Measurements from ENCODE around the gene NOL4L. TPM values are rescaled to one million over a fixed set of nuclear protein-coding genes. Genes with fewer than 3 reads are reported as not detected.

NOL4L gene
- total RNA-seq, 1 experiment from 2014 or later = 17.8 TPM

DNA sequence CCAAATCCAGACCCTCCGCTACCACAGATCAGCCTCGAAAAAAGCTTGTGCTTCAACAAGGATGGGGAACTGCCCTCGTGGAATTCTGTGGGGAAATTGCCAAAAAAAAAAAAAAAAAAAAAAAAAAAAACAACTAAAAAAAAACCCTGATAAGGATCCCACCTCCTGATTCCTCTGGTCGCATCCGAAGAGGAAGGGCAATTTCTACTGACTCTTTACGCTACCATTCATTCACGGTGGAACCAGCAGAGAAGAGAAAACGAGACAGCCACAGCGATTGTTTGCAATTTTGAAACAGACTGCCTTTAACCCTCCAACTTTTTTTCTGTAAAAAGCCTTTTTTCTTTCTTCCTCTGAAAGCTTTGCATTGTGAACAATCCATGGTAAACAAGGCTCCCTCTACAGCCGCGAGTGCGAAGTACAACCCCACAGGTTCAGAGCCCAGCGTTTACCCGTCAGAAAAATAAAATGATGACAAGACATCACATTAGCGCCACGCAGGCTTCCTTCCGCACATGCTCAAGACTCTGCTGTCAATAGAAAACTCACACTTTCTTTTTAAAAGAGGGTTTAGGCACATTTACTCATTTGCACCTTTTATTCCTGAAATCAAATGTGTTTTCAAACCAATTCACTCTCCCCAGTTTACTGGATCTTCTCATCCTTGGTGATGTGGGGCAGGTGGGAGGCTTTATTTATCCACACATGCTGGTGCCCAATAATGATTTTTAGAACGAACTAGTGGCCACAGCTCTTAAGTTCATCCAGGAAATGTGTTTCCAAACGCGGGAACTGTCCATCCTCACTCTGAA, 100.0 kb downstream of the NOL4L start:
- peak; percentile 77 for DNase-seq (ENCODE audit: low spot score)

DNA sequence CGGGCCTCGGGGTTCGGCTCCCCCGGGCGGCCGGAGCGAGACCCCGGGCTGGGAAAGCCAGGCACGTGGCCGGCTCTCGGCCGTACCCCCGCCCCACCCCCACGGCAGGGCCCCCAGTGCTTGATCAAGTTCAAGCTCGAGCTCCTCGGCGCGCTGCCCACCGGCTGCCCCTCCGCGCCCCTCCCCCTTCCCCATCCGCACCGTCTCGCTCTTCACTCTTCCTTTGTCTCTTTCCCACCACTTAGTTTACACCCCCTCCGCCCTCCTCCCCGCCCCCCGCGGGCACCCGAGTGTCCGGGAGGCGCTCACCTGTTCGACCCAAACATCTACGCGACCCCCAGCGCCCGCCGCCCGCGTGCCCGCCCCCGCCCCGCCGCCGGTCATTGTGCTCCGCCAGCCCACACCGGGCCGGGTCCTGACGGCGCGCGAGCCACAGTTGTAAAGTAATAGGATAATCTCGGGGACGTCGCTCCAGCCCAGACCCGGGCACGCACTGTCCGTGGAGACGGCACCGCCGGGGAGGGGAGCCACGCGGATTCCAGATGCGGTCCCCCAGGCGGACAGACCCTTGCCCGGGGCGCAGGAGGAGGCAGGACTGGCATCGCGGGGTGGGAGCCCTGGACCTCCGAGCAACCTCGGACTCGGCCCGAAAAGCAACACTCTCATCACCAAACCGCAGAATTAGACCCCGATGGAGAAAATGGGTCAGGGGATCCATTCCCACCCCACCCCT, 100.7 kb downstream of the NOL4L start:
- DNase-seq (ENCODE audit: low spot score) = no peak

DNA sequence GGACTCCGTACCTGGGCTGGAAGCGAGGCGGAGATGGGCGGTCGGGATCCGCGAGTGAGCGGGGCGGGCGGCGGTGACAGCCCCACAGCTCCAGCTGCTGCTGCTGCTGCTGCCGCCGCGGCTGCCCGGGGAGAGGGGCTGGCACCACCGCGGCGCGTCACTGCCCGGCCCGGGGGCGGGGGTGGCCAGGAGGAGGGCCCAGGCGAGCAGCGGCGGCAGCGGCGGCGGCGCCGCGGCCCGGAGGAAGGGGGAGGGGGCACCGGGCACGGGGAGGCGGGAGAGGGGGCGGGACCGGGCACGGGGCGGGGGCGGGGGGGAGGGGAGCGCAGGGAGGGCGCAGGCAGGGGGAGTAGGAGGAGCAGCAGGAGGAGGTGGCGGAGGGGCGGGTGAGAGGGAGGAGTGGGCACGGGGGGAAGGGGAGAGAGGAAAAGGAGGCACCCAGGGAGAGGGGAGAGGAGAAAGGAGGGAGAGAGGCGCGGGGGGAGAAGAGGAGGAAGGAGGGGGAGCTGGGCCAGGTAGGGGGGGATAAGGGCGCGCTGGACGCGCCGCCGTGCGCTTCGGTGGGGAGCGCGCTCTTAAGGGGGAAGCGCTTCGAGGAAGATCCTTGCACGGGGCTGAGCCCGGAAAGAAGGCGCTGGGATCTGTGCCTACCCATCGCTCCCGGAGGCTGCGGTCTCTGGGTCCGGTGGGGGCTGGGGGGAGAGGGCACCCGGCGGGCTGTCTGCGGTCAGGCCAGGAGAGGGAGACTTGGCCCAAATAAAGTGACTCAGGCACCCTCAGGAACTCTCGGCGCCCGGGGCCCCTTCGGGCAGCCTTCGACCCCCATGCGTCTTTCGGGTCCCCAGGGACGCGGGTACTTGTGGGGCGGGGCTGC, 101.5 kb downstream of the NOL4L start:
- DNase-seq (ENCODE audit: low spot score) = peak; percentile 82

DNA sequence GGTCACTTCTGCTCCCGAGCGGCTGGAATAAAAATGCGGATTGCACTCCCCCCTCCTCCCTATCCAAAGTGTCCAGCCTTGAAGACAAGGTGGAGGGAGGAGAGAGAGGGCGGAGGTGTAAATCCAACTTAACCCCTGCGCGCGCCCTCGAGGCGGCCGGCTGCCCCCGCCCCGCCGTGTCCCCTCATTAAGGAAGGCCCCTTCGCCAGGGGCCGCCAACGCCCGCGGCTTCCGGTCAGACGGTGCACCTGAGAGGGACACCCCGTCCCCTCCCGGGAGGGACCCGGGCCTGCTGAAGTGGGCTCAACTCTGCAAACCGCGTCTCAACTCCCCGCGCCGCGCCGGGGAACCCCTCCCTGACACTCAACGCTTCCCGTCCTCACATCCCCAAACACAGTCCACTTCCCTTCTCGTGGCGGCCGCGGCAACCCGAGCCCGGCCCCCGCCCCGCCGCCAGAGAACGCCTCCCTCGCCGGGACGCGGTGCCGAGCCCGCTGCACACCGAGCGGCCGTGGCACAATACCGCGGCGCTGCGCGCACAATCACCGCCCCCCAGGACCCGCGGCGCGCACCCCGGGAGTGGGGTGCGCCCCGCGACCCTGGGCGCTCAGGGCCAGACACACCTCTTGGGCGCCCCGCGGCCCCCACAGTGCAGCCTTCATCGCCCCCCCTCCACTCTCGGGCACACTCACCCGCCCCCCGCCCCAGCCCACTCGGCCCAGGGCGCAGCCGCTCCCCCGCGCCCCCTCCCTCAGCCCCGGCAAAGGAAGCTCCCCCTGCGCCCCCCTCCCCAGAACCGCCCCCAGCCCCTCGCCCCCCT, 102.5 kb downstream of the NOL4L start:
- DNase-seq (ENCODE audit: low spot score) = no peak

DNA sequence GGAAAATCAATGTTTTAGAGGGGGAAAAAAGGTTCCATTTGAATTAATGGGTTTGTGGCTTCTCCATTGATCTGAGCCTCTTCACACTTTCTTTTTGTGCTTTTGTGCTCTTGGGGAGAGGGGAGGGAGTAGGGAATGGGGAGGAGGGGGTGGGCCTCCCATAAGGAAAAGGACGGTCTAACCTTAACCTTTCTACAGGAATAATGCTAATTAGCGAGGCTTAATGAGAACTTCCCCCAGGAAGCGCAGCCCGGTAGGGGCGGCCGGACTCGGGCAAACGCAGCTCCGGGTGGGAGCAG, 103.0 kb downstream of the NOL4L start:
- no peak for DNase-seq (ENCODE audit: low spot score)

DNA sequence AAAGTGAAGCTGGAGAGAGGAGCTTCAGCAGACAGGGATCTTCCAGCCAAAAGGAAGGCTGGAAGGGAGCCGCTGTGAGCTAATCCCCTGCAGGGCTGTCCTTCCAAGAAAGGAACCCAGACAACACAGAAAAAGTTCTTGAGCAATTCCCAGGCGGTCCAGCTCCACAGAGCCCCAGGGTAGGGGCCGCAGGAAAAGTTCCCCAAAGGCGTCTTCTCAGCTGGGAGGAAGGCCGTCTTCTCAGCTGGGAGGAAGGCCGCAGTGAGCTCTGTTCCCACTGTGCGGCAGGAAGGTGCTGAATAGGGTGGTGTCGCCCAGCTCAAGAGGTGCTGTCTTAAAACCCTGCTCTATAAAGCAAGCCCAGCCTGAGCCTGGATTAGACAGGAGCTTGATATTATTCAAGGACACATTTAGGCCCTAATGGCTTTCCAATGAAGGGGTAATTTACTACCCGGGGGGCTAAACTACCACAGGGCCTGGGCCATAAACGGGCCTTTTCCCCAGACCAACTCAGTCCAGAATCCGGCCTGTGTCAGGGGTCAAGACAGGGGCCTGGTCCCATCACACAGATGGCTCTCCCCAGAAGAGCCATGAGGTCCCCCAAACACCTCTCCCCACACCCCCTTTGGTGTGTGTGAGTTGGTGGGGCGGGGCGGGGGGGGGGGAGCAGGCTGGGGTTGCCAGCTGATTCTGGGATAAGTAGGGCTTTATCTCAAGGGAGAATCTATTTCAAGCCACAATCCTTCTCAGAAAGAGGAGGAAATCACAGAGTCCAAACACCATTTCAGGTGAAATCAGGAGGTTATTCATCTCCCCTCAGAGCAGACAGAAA, 103.6 kb downstream of the NOL4L start:
- no peak for DNase-seq (ENCODE audit: low spot score)

- DNase-seq (ENCODE audit: low spot score) = no peak
Measured at GRCh38 chr20:32480371-32481241, 104.5 kb downstream of the NOL4L start.

- DNase-seq (ENCODE audit: low spot score) = no peak
Measured at GRCh38 chr20:32479697-32480171, 105.4 kb downstream of the NOL4L start.

- no peak for DNase-seq (ENCODE audit: low spot score)
Measured at GRCh38 chr20:32479012-32479411, 106.1 kb downstream of the NOL4L start.

GRCh38 chr20:32478576-32478975, 106.6 kb downstream of the NOL4L start:
- no peak for DNase-seq (ENCODE audit: low spot score)

DNA sequence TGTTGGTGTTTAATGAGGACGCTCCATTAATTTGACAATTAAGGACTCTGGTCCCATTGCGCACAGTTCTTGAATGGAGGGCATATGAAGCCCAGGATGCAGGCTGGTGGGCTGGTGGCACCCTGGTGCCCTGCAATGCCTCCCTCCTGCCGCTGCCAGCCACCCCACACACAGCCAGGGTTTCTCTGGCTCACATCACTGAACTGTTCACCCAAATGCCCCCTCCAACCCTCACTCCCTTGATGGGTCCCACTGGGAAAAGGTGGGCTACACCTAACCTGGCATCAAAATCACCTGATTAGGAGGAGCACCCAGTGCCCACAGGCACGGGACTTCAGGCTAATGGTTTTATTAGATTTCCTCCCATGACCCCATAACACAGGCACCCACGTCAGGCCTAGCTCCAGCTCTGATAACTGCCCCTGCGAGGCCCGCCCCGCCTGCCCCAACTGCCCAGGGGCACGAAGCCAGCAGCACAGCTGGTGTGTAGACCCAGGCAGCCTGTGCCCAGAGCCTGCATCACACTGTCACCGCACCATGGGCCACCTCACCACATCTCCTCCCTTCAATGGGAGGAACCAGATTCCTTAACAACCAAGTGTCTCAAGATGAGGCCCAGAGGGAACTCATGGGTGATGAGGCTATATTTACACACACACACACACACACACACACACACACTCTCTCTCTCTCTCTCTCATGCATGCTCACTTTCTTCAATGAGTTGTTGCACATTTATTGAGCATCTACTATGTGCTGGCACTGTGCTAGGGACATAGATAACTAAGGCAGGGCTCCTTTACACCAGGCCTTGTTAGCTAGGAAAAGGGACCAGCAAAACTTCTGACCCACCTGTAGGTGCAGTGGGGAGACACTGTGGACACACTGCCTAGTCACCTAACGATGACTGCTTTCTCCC, 107.3 kb downstream of the NOL4L start:
- DNase-seq (ENCODE audit: low spot score) = no peak

DNA sequence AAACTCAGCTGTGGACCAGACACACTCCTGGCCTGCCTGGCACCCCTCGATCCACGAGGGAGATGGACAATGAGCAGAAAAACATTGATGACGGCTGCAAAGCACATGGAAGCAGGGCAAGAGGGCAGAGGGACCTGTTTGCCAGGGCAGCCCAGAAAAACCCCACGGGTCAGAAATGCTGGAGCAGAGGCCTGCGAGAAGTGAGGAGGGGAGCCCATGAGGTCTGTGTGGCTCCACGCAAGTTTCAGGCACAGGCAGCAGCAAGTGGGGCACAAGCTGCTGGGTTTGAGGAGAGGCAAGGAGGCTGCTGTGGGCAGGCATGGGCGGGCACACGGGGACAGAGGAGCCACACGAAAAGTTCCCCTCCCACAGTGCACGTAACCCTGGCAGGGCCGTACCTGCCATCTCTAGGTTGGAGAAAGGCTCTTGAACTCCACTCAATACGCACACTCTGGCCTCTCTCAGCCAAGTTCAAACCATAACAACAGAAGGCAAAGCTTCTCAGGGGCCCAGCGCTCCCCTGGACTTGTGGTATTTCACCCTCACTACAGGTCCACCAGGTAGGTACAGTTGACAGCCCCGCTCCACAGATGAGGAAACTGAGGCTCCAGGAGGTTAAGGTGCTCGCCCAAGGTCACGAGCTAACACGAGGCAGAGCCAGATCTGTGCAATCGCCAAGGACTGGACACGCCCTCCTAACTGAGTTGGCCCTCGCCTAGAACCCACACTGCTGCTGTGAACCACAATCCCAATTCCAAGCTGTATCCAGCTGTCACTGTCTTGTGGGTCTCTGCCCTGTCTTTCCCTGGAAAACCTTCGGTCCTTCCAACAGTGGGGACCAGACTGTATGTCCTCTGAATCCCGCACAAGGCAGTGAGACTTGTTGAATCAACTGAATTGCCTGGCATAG, 108.2 kb downstream of the NOL4L start:
- DNase-seq (ENCODE audit: low spot score) = no peak

DNA sequence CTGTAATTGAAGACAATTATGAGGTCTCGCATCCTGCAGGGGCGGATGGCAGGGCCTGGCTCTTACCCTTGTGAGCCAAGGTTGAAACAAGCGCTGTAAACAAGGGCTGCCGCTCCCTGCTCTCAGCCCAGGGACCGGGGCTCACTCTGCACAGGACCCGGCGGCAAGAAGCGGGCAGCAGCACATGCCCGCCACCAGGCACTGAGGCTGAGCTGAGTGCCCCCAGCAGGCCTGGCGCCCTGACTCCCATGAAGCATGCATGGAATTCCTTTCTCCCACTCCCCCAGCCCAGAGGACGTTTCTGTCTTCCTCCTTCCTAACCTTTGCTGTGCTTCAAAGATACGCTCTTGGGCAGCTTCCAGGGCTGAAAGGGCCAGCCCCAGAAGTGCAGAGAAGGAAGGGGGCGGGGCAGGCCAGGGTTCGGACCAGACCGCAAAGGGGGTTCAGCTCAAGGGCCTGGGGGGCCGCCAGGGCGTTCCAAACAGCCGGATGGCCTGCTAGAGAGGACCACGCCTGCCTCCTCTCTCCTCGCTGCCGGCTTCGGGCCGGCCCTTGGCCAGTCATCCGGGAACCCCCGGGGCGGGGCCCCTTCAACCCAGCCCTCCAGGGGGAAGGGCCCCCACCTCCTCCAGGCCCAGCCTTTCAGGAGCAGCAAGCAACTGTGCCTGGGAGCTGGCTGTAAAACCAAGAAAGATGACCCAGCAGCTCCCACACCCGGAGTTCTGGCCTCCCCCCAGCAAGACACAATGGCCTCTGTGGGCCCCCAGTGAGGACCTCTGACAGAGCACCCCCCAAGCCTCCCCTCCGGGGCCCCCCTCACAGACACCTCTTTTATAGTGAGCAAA, 109.9 kb downstream of the NOL4L start:
- peak; percentile 97 for DNase-seq (ENCODE audit: low spot score)

GRCh38 chr20:32474717-32474966, 110.5 kb downstream of the NOL4L start:
- DNase-seq (ENCODE audit: low spot score) = no peak

DNA sequence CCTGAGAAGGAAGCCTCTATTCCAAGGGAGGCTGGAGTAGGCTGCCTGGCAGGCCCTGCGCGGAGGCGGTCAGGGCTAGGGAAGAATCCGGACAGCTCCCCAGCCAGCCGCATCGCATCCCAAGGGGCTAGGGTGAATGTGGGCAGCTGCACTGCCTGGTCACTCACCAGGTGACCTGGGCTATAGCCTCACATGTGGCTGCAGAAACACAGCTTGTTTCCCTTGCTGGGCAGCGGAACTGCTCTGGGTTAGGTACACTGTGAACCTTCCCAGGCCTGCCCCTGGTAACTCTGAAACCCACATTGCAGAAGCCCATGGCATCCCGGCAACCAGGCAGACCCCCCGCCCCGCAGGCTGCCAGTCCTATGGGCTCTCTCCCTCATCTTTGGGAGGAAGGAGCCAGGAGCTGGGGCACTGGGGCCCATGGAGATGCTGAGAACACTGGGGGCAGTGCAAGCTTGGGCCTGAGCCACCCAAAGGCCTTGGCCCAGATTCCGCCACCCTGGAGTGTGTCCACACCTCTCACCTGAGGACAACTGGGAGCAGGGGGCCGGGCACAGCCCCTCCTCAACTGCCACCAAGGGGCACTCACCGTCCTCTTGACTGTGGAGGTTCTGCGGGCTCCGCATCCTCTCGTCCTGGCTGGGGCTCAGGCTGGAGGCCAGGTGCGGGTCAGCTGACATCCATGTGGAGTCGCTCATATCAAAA, 111.0 kb downstream of the NOL4L start:
- no peak for DNase-seq (ENCODE audit: low spot score)
